RWPE1 (cell line): ENCODE data around the gene RSRC2.
A peak's percentile ranks its signal among the peaks of the same experiment; 100 is the strongest.

Source experiments
- CTCF ChIA-PET: fragments of 350-600 bp; sonication (Branson Sonifier 250); formaldehyde crosslinking; extraction: SDS; loops from one replicate; lab custom pipeline; 2021; lab: Yijun Ruan, JAX
- POLR2A ChIA-PET: fragments of 400-600 bp; formaldehyde crosslinking; extraction: SDS; loops from one replicate; lab custom pipeline; 2020; ENCODE audit warnings: antibody characterized with exemption; ENCODE audit not compliant: low non-redundant PET; lab: Yijun Ruan, JAX
- DNase-seq: peaks from one replicate; pipeline ENCODE4 v3.0.0; 2012; ENCODE audit warnings: low spot score
- H3K27ac ChIP-seq: fragments of 450-650 bp; 2 replicates; pipeline ENCODE4 v1.5.1; 2017
- TF ChIP-seq, protein P1 (sequence below): fragments of 450-650 bp; conservative IDR thresholded peaks from 2 replicates; pipeline ENCODE4 v1.5.1; 2017; ENCODE audit warnings: low read depth, mild to moderate bottlenecking

Gene RSRC2

DNA sequence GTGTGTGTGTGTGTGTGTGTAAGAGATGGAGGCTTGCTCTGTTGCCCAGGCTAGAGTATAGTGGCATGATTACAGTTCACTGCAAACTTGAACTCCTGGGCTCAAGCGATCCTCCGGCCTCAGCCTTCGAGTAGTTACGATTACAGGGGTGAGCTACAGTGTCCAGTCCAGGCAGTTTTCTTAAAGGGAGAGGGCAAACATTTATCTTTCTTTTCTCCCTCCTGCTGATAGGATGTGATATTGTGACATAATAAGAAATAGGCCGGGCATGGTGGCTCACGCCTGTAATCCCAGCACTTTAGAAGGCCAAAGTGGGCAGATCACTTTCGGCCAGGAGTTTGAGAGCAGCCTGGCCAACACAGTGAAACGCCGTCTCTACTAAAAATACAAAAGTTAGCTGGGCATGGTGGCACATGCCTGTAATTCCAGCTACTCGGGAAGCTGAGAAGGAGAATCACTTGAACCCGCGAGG, 72.5 kb downstream of the RSRC2 start:
- ChIA-PET CTCF (interaction anchor here (0.9 kb wide), 1 partner anchor 9 kb away, joined by 3 read pairs; no protein-coding TSS in a partner anchor), POLR2A (no interaction called here)

More for the DNA sequence above, 72.5 kb downstream of the RSRC2 start:
- H3K27ac ChIP-seq: peak overlapping the region; percentile 4; the same call in 1 of the 2 replicates
- no peak for DNase-seq
- TF ChIP-seq, protein P1, sequence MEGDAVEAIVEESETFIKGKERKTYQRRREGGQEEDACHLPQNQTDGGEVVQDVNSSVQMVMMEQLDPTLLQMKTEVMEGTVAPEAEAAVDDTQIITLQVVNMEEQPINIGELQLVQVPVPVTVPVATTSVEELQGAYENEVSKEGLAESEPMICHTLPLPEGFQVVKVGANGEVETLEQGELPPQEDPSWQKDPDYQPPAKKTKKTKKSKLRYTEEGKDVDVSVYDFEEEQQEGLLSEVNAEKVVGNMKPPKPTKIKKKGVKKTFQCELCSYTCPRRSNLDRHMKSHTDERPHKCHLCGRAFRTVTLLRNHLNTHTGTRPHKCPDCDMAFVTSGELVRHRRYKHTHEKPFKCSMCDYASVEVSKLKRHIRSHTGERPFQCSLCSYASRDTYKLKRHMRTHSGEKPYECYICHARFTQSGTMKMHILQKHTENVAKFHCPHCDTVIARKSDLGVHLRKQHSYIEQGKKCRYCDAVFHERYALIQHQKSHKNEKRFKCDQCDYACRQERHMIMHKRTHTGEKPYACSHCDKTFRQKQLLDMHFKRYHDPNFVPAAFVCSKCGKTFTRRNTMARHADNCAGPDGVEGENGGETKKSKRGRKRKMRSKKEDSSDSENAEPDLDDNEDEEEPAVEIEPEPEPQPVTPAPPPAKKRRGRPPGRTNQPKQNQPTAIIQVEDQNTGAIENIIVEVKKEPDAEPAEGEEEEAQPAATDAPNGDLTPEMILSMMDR: no peak
